Hepatic stellate cell (primary cell): ENCODE measurements around the gene NOL9.
"Not testable (repeated sequence)": the region's sequence is repeated elsewhere in the genome, so short reads cannot be mapped to it uniquely, and the experiment has no call there.

Experiments used
- DNase-seq: peaks from one replicate; pipeline ENCODE4 v3.0.0; 2011; ENCODE audit warnings: low spot score

The NOL9 gene

GRCh38 chr1:6554031-6554906 lies at the start of gene NOL9:
NOL9 (minus strand) TSS chr1:6554513; CDS start chr1:6554502, 11 bp downstream.
- DNase-seq: peak; percentile 96

- peak; percentile 57 for DNase-seq
Observed at GRCh38 chr1:6603238-6603914, 49.1 kb upstream of the NOL9 start.

DNA sequence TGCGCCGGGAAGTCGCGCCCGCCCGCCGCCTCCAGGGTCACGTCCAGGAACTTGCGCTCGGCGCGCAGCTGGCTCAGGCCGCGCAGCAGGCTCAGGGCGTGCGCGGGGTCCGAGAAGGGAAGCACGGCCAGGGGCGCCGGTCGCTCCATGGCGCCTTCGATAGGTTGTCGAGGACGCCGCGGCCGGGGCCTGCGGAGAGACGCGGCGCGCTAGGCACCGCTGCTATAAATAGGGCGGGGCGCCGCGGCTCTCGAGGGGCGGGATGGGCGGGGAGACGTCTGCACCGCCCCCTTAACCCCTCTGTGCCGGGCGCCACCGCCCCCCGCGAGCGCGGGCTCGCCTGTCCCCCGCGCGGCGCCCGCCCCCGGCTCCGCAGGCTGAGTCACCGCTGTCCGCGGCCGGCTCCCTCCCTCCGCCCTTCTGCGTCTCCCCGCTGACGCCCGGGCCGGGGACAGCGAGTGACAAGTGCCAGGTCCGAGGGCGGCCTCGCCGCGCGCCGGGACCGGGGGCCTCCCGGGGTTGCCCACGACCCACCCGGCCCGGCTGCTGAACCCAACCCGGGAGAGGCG lies 48.4 kb upstream of the NOL9 start, which contains the start of gene KLHL21:
Gene KLHL21, minus strand, starts transcription at position 201 of the 569 bp plus-strand sequence. Its CDS starts 52 bp downstream, at position 149.
- peak; percentile 93 for DNase-seq

- peak; percentile 66 for DNase-seq
Observed at GRCh38 chr1:6601923-6602668, 47.8 kb upstream of the NOL9 start.

DNA sequence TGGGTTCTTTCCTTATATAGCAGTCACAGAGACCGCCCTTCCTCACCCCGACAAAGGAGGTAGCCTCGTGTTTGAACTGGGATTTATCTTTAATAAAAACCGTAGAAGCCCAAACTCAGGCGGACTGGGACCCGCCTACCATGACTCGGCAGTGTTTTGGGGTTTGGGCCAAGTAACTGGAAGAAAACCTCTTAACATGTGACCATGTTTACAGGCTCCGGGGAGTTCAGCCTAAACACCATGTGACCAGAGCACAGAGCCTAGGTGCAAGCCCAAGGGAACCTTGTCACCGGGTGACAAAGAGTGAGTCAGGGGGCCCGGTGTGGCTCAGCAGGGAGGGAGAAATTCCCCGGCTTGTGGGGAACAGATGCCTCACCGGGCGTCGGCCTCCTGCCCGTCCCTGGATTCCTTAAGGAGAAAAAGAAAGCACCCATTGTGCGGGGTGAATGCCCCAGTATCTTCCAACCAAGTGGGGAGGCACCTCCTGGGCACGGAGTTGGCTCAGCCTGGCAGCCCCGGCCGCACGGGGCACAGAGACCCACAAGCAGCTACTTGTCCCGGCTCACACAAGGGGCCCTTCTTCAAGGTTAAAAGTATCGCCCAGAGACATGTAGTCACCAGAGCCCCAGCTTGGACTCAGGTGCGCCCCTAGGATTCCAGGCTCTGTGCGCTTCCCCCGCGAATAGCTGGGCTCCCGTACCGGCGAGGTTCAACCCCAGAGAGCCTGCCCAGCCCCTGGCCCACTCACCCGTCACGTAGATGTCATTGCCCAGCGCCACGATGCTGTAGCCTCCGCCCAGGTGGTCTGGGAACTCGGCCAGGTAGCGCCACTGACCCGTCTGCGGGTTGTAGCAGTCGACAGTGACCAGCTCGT lies 47.0 kb upstream of the NOL9 start:
- DNase-seq: peak; percentile 91

DNA sequence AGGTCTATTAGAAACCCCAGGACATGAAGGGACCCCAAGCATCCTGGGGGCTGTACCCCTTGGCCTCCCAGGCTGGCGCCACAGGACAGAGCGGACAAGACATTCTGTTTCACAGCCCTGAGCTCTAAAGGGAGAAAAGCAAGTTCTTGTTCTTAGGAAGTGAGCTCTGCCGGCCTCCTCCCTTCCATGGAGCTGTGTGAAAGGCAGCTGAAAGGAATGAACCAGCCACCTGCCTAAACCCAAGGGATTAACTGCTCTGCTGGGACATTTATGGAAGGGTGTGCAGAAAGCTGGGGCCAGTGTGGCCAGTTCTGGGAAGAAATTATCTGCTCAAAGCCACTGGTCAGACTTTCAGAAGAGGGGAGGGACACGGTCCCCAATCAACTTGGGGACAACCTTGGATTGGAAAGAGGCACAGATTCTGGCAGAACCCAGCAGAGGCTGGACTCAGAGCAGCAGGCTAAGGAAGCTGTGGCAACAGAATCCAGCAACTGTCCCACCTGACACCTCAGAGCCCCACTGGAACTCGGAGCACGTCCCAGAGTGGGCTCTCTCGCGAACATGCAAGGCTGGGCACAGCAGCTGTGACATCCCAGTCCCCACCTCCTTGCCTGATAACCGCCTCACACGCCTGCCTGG lies 46.2 kb upstream of the NOL9 start:
- DNase-seq: peak; percentile 38

GRCh38 chr1:6599991-6600390 lies 45.7 kb upstream of the NOL9 start:
- DNase-seq: not testable (repeated sequence)

- no peak for DNase-seq
Observed at GRCh38 chr1:6599141-6599975, 45.0 kb upstream of the NOL9 start.

- DNase-seq: no peak
Observed at GRCh38 chr1:6597777-6598131, 43.4 kb upstream of the NOL9 start.

DNA sequence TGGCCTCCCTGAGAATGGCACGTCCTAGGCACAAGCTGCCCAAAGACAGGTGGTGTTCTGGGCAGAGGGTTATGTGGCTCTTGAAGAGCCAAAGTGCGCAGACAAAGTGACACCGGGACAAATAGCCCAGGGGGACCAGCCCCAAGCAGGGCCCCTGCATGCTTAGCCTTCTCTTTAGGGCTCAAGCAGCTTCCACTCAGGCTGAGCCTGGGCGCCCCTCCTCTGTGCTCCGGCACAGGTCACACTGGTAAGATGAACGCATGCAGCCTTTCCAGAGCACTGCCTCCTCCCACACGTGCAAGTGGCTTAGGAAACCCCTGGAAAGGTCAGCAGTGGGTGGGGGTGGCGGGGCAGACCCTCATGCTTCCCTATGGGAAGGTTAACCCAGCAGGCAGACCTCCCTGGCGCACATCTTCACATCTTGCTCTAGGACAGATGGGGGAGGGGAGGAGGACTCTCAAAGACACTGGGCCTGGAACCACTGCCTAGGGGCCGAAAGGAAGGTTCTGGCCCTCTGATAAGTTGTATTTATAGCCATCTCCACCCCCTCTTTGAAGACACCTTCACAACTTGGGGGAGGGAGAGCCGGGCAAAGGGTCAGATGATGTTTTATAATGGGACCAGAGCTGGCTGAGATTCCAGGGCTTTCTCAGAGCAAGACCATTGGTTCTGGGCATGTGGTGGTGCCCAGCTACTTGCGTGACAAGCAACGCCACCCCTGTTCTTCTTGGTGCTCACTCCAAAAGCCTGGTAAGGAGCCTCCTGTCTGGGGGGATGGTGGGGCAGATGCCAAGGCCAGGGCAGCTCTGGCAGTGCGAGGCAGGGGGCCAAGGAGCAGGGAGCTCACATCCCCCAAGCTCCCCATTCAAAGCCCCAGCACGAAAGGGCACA lies 42.8 kb upstream of the NOL9 start:
- no peak for DNase-seq

DNA sequence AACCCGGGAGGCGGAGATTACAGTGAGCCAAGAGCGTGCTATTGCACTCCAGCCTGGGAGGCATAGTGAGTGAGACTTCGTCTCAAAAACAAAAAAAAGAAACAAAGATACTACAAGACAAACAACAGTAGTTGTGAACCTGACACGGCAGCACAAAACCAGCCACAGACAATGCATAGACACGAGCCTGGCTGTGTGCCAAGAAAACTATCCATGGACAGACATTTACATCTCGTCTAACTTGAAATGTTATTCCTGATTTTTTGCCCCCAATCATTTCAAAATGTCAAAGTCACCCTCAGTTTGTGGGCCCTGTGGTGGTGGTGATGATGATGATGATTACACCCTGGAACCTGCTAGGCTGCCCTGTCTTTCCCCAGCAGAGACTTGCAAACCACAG lies 42.0 kb upstream of the NOL9 start:
- DNase-seq: no peak

DNA sequence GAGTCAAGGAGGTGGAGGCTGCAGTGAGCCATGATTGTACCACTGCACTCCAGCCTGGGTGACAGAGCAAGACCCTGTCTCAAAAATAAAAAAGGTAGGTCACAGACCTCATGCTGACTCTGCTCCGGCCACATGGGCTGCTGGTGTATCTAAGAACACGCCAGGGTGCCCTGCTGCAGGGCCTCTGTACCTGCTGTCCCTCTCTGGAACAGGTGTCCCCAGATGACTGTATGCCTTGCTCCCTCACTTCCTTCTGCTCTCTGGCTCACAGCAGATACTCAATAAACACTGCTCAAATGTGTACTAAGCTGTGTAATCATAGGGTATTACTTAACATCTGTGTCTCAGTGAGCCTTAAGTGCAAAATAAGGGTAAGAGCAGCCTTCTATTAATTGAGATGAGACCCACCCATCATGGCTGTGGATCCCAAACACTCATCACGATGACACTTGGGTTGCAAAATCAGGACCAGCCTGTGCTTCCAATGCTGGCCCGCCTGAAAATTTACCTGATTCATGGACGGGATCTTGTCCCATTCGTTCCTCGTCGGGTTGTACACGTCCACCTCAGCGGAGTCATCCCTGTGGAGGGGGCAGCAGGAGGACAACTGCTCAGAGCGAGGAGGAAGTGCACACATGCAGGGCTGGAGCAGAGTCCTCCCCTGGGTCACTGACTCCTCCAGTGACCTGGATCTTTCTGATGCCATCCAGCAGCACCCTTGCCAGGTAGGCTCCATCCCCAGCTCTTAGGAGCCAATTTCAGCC lies 40.8 kb upstream of the NOL9 start:
- DNase-seq: no peak

DNA sequence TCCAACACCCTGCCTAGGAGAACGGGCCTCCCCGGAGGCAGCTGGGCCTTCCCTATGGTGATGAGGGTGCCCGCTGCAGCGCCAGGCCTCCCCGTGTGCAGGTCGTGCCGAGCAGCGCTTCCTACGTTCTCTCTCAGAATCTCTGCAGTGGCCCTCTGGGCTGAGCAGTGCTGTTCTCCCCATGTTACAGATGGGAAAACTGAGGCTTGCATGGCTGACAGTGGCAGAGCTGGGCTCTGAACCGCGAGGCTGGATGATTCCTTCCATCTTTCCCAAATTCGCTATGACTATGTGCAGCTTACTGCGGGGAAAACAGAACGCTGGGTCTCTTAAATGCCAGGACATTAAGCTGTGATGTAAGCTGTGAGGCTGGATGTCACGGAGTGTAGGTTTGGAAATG lies 39.5 kb upstream of the NOL9 start:
- DNase-seq: no peak

GRCh38 chr1:6592865-6593593 lies 38.7 kb upstream of the NOL9 start:
- no peak for DNase-seq

GRCh38 chr1:6592441-6592840 lies 38.1 kb upstream of the NOL9 start:
- DNase-seq: no peak

DNA sequence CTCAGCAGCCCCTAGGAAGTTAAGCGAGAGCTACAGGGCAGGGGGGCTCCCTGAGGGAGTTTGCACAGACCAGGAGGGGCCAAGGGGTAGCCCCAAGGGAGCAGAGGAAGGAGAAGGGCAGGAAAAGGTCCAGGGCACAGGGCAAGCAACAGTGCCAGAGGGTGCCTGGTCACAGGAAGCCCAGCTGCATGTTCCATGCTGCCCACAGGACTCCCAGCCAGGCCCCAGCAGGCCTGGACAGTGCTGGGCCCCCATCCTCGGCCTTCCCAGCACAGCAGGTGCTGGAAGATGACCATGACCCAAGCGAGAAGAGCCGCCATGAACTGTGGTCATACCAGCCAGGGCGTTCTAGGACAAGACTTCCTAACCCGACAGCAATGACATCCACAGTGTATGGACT lies 37.3 kb upstream of the NOL9 start:
- DNase-seq: no peak

GRCh38 chr1:6591222-6591621 lies 36.9 kb upstream of the NOL9 start:
- no peak for DNase-seq
